Stimulated activated CD4-positive, alpha-beta T cell treated with anti-CD3 and anti-CD28 coated beads, TNF-alpha, amount 100 ng/mL, for 1 hour (primary cell): Measurements from ENCODE around the gene MBD5.

Experiments used
- DNase-seq, 3 donors: peaks; one replicate each; pipeline ENCODE4 v3.0.0-alpha.2; 2020; ENCODE audit warnings: low read depth in 3 of 3, low spot score in 1 of 3

Gene MBD5

GRCh38 chr2:148515976-148516375 is 495.1 kb downstream of the MBD5 start:
- DNase-seq: no peak

GRCh38 chr2:148517296-148517695 is 496.4 kb downstream of the MBD5 start:
- DNase-seq: no peak

- DNase-seq: no peak
Observed at GRCh38 chr2:148517822-148518221, 496.9 kb downstream of the MBD5 start.

GRCh38 chr2:148519013-148519412 is 498.1 kb downstream of the MBD5 start:
- no peak for DNase-seq

- DNase-seq: no peak
Observed at GRCh38 chr2:148521181-148521580, 500.3 kb downstream of the MBD5 start.

GRCh38 chr2:148523315-148523714 is 502.4 kb downstream of the MBD5 start:
- DNase-seq: no peak

- DNase-seq: peak in 2 of 3 donors; percentile 35 to 37
Observed at GRCh38 chr2:148524519-148524919, 503.6 kb downstream of the MBD5 start.

GRCh38 chr2:148525130-148525529 is 504.2 kb downstream of the MBD5 start:
- no peak for DNase-seq

- no peak for DNase-seq
Observed at GRCh38 chr2:148526509-148527346, 505.8 kb downstream of the MBD5 start.

GRCh38 chr2:148527488-148528340 is 506.8 kb downstream of the MBD5 start:
- no peak for DNase-seq

- no peak for DNase-seq
Observed at GRCh38 chr2:148528356-148529064, 507.6 kb downstream of the MBD5 start.

- DNase-seq: no peak
Observed at GRCh38 chr2:148529745-148530144, 508.9 kb downstream of the MBD5 start.

GRCh38 chr2:148530350-148530749 is 509.5 kb downstream of the MBD5 start:
- DNase-seq: no peak

- DNase-seq: no peak
Observed at GRCh38 chr2:148531235-148531634, 510.3 kb downstream of the MBD5 start.

GRCh38 chr2:148531669-148532428 is 511.0 kb downstream of the MBD5 start:
- DNase-seq: no peak

GRCh38 chr2:148533004-148533403 is 512.1 kb downstream of the MBD5 start:
- no peak for DNase-seq

- no peak for DNase-seq
Observed at GRCh38 chr2:148533685-148534084, 512.8 kb downstream of the MBD5 start.

GRCh38 chr2:148534416-148535204 is 513.7 kb downstream of the MBD5 start:
- no peak for DNase-seq

GRCh38 chr2:148538375-148538774 is 517.5 kb downstream of the MBD5 start:
- no peak for DNase-seq

GRCh38 chr2:148540022-148540421 is 519.1 kb downstream of the MBD5 start:
- no peak for DNase-seq
